Urothelium cell line (cell line): ENCODE data around the gene ENOX1.

Experiments
- DNase-seq: peaks from one replicate; pipeline ENCODE4 v3.0.0; 2011; ENCODE audit warnings: low spot score, mixed read lengths
- FAIRE-seq: peaks from 2 replicates; lab custom pipeline; 2011; peaks lifted over from hg19 to GRCh38; lab: Jason Lieb, UNC

The ENOX1 gene

GRCh38 chr13:43402380-43402779 is 384.4 kb downstream of the ENOX1 start:
- FAIRE-seq = no peak
- no peak for DNase-seq

- DNase-seq = no peak
- FAIRE-seq = no peak
These were observed 385.4 kb downstream of the ENOX1 start for GRCh38 chr13:43401361-43401760.

DNA sequence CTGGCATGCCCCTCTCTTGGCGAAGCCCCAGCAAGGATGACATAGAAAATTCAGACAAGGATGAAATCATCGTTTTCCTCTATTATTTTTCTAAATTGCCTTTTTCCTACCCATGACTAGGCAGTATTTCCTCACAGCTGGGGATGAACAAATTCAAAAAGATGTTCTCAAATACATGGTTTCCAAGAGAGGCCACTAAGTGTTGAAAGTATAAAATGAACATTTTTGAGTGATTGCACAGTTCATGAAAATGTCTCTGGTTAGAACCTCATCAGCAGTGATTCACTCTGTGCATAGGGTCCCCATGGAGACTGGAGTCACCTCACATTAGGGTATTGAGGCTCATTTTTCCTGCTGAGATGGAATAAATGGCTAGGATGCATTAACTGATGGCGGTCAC is 389.7 kb downstream of the ENOX1 start:
- DNase-seq (no peak), FAIRE-seq (no peak)

- no peak for DNase-seq
- FAIRE-seq = no peak
These were observed 395.7 kb downstream of the ENOX1 start for GRCh38 chr13:43391036-43391435.

DNA sequence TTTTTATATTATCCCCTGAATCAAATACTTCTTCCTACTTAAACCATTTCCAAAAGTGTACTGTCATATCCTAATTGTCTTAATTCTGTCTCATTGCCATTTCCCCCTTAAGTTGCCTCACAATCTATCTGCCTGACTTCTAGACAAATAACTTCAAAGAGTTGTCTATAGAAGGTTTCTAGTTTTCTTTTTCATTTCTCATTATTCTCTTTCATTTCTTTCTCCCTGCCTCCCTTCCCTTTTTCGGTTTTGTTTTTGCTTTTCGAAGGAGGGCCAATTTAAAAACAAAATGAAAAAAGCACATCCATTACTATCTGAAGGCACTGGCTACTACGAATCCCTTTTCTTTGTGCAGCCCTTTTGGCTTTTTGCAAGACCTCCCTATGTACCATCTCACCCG is 396.2 kb downstream of the ENOX1 start:
- no peak for FAIRE-seq
- DNase-seq = no peak

GRCh38 chr13:43389983-43390382 is 396.8 kb downstream of the ENOX1 start:
- FAIRE-seq (no peak), DNase-seq (no peak)

DNA sequence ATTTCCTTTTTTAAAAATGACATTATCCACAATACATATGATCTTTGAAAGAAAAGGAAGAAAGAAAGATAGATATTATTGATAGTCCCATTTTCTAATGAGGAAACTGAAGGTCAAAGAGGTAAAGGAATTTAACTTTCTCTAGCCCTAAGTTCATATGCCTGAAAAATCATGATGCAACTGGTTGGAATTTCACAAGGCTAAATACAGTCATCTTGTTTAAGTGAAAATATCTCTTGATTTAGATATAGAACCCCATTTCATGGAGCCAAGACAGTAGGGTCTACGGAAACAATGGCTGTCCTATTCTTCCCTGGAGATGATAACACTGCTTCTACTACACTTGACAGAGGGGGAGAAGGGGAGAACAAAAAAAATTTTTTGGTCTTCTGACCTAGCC is 397.2 kb downstream of the ENOX1 start:
- FAIRE-seq (no peak), DNase-seq (no peak)

GRCh38 chr13:43388282-43389034 is 398.3 kb downstream of the ENOX1 start:
- FAIRE-seq (no peak), DNase-seq (no peak)

- FAIRE-seq (no peak), DNase-seq (no peak)
These were observed 398.9 kb downstream of the ENOX1 start for GRCh38 chr13:43387880-43388279.

DNA sequence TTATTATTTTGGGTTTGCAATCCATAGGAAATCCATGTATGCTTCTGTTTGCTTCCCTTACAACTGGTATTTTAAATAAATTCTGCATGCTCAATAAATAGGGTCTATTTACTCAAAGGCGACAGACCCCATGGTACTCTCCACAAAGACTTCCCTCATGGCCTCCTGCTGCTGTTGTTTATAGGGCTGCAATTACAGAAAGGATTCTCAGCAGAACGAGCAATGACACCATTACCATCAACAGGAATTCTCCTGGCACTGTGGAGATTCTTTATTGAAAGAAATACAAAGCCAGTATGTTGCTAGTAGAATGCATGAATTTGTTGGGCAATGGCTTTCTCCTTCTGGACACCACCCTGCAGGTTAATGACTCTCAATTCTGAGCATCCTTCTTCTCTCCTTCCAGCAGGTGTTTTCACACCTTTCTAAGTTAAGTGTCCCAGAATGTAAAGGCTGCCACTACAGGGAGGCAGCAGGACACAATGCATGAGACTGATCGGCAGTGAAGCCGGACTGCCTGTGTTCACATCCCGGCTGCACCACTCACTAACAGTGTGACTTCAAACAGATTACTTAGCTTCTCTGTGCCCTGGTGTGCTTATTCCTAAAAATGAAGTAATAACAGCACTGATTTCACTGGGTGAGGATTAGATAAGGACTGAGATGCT is 403.1 kb downstream of the ENOX1 start:
- DNase-seq = no peak

GRCh38 chr13:43379738-43380137 is 407.0 kb downstream of the ENOX1 start:
- FAIRE-seq = no peak
- no peak for DNase-seq

More for the DNA sequence above, 403.1 kb downstream of the ENOX1 start:
- FAIRE-seq = no peak

- no peak for FAIRE-seq
- no peak for DNase-seq
These were observed 408.8 kb downstream of the ENOX1 start for GRCh38 chr13:43377973-43378372.

- no peak for FAIRE-seq
- no peak for DNase-seq
These were observed 409.6 kb downstream of the ENOX1 start for GRCh38 chr13:43377149-43377548.

DNA sequence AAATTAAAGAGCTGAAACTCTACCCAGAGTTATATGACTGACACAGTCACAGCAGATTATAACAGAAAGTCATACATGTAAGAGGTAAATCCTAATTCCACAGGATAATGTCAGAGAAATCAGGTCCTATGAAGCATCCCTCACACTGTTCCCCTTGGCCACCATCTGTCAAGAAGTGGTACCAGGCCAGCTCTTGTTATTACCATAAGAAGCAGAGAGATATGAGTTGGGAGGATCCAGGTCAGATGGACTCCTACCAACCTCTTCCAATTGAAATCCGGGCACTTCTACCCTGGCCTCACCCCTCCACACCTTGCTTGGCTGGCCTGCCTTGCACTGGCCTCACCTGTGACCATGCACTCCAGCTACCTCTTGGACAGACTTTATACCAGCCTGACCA is 410.2 kb downstream of the ENOX1 start:
- FAIRE-seq = no peak

DNA sequence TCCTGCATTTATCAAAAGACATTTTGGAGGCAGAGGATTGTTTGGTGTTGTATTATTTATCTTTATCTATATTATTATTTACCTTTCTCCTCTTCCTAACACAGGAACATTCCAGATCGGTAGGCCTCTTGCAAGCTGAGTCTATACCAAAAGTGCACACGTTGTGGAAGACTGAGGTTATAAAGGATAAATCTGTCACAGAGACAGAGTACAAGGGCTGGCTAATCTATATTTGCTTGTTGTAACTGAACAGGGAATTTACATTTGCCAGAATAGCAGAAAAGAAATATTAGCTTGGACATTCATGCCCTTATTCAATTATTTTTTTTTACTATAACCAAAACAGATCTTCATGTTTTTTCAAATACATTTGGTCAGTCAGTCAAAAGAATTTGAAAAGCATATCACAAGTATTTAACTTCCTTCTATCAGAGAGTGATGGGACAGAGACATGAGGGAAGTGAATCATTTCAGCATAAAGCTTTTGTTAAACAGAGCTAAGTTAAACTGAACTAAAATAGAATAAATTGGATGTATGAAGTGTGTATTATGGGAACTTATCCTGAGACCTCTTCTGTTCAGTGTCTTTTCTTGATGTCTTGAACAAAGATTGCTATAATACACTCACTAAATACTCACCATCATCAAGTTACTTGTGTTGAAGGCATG is 410.8 kb downstream of the ENOX1 start:
- FAIRE-seq = no peak

More for the DNA sequence above, 410.2 kb downstream of the ENOX1 start:
- no peak for DNase-seq

GRCh38 chr13:43374621-43375020 is 412.2 kb downstream of the ENOX1 start:
- DNase-seq (no peak), FAIRE-seq (no peak)

More for the DNA sequence above, 410.8 kb downstream of the ENOX1 start:
- DNase-seq = no peak

GRCh38 chr13:43373400-43373799 is 413.4 kb downstream of the ENOX1 start:
- DNase-seq = no peak
- no peak for FAIRE-seq

- DNase-seq = no peak
- FAIRE-seq = no peak
These were observed 415.9 kb downstream of the ENOX1 start for GRCh38 chr13:43370842-43371241.

GRCh38 chr13:43369319-43369718 is 417.5 kb downstream of the ENOX1 start:
- no peak for FAIRE-seq
- DNase-seq = no peak

GRCh38 chr13:43368003-43368402 is 418.8 kb downstream of the ENOX1 start:
- DNase-seq (no peak), FAIRE-seq (no peak)

GRCh38 chr13:43365039-43365344 is 421.8 kb downstream of the ENOX1 start:
- no peak for DNase-seq
- FAIRE-seq = no peak
